ENCODE results near the gene BICD1.

BICD1 gene

DNA sequence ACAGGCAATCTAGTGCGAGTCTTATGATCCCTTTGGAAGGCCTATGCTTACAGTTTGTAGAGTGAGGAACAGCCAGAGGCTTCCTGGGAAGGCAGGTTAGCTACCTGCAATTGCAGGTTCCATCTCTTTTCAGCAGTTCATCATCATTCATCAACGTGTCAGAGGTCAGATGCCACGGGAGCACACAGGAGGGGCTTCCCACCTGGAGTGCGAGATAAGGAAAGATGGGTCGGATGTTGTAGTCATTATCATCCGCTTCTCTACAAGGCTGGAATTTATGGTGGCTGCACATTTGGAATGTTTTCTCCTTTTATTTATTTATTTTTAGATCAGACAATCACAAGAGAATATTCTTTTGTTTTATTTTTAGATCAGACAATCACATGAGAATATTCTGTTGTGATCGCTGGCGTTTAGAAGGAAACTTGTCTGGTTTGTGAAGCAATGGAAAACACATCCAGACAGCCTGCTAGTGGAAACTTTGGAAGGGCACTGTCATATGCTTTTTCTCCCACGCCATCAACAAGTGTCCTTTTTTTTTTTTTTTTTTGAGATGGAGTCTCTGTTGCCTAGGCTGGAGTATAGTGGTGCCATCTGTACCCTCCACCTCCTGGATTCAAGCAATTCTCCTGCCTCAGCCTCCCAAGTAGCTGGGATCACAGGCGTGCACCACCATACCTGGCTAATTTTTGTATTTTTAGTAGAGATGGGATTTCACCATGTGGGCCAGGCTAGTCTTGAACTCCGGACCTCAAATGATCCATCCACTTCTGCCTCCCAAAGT is 1.9 kb upstream of the BICD1 start:
- DNase-seq: no peak

DNA sequence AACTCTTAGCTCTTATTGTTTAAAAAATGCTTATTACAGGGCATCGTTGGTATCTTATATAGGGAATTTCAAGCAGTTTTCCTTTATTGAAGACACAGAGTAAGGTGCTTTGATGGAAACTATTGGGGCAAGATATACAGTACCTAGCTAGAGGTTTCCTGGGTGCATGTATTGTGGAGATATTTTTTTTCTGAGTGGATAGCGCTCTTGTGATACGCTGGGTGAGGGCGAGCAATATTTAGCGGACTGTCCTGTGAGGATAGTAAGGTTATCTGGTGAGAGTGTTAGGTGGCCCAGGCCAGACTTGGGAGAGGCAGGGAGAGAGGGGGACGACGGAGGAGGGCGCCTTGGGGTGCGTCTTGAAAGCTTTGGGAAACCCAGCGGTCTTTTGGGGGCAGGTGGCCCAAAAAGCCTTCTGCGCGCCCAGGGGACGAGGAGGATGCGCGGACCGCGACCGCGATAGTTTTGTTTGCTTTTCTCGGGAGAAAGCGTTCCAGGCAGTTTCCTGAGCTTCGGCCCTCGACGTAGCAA is 596 bp upstream of the BICD1 start:
- no peak for DNase-seq

DNA sequence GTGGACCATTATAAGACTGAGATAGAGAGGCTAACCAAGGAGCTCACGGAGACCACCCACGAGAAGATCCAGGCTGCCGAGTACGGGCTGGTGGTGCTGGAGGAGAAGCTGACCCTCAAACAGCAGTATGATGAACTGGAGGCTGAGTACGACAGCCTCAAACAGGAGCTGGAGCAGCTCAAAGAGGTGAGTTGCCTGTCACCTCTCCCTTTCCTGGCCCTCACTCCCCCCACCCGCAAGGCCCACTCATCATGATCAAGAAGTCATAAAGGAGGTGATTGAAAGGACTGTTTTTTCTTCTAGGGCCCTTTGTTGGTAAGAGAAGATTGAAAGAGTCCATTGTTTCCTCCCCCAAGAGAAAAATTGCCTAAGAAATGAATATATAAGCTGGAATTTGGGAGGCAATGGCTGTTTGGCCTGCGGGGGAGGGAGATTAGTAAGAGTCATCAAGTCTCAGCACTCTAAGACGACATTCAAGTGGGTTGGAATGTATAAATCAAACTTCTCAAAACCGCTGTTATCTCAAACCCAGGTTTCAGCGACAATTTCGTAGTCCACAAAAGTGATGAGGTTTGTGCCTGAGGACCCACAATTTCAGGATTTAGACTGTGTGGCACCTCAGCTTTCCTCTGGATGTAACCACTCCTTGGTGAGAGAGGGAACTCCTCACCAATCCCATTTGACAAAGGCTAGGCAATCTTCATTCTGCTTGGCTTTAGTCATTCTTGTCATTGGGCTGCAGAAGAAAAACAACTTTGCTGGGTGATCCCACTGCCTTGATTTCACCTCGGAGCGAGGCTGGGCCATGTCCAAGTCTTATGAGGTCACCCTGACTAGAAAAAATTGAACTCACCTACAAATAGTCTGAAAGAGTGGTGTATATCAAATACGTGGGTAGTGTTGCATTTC is 966 bp downstream of the BICD1 start:
- DNase-seq: no peak

DNA sequence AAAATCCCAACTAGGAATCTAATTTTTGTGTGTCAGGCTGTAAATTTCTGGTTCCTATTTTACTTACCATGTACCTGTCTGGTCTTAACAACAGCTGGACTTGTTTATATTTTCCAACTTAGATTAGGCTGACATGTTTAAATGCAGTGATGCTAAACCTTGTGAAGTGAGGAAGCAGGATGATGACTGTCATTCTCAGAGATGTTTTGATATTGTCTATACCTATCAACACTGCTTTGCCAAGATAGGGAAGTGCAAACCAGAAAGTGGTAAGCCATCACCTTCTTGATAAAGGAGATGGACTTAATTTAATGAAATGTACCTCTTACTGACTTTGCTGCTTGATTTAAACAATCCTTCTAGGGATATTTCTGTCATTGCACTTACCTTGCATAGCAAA is 2.1 kb downstream of the BICD1 start:
- no peak for DNase-seq

DNA sequence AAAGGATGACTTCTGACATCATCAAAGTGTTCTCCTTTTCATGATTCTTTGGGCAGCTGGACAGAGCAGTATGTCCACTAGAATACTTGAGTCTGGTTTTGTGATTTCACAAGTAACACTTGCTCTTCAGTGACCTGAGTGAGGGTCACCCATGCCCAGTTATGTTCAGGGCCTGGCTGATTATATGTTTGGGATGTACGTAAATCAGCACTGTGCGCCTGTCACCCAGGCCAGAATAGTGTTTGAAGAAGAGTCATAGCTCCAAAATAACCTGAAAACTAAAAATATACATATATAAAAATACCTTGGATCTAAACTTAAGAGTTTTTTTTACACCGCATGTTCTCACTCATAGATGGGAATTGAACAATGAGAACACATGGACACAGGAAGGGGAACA is 3.8 kb downstream of the BICD1 start:
- no peak for DNase-seq

DNA sequence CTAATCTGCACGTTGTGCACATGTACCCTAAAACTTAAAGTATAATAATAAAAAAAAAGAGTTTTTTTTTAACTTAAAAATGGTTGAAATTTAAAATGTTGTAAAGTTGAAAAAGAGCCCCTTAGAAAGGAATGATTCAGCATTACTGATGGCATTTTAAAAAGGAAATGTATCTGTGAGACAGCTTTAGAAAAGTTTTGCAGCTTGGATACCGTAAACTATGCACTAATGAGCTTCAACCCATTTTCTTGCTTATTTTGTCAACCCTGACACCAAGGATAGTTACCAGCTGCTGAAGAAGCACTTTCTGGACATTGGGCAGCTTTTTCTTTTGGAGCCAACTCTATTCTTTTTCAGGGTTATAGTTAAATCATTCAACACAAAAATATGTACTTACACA is 4.3 kb downstream of the BICD1 start:
- DNase-seq: no peak

DNA sequence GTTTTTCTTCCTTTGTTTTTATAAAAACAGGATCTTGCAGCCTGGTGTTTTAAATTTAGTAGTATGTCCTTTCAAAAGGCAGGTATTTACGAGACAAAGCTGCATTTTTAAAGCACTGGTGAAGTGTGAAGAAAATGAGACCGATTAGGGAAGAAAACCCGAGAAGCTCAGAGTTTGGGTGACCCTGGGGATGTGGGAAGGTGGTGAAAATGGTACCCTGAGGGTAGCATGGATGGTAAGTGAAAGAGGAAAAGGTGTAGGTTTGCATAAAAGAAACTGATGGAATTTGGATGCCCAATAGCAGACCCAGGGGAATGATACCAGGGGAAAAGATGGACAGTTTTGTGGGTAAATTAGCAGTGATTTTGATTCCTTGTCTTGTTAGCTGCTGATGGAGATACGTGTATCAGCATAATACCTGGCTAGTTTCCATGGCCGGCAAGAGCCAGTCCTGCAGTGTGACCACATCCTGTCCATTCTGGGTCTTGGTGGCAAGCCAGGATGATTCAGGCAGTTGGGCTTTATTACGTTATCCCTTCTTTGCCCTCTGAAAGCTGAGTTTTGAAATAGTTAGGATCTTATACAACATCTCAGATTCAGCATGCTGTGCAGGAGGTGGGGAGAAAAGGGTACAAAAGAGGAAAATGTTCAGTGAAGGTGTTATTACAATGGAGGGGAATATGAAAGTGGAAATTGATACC is 8.9 kb downstream of the BICD1 start:
- DNase-seq: no peak

DNA sequence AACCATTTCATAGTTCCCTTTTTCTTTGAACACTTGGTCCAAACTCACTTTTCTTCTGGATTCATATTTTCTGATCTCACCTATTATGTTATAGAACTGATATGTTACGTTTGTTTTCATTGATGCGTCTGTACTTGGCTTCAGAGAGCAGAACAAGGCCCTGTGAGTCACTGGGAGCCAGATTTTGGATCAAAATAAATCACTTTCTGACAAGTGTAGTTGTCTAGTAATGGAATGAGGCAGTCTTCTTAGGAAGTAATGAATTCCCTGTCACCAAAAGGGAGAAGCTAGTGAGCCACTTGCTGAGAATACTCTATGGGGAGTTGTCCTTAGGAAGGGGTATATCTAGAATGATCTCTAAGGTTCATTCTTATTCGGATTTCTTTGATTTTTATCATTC is 10.2 kb downstream of the BICD1 start:
- no peak for DNase-seq

DNA sequence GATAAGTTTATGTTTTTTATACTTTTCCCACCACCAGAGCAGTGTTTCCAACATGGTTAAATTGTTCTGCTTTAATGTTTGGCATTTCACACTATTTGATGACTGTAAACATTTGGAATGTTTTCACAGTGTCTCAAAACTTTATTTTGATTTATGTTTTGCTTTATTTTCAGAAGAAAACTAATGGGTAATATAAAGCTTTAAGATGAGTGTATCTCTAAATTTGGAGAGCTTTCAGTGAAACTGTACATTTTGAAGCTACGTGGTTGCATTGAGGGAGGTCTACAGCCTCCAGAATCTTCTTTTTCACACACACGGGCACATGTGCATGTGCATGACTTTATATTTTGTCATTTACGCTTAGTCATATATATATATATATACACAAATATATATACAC is 10.7 kb downstream of the BICD1 start:
- DNase-seq: no peak

DNA sequence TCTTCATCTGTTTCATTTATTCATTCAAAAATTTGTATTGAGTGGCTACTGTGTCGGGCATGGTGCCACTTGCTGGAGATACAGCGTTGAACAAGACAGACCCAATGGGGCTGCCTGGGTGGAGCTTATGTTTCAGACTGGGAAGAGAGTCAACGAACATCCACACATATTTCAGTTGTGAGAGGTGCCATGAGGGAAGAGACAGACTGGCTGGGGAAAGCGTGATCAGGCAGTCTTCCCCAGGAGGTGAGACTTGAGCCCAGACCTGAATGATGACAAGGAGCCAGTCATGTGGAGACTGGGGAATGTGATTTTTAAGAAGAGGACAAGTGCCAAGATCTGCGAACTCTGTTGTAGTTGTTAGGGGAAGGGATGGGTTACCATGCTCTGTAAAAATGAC is 12.2 kb downstream of the BICD1 start:
- no peak for DNase-seq

DNA sequence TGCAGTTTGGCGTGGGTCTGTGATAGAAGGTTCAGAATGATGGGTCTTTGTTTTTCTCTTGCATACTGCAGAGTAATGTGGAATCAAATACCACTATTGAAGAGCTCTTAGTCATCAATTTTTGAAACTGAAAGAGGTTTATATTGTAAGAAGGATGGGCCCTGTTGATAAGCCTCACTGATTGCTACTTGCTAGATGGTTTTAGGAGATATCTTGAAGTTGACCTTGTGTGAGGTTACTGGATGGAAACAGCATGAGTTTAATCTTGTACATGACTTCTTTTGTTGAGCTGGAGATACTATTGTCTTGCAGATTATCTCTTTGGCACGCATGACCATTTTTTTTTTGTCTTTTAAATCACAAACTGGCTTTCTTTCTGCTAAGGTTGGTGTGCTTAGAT is 13.8 kb downstream of the BICD1 start:
- no peak for DNase-seq

DNA sequence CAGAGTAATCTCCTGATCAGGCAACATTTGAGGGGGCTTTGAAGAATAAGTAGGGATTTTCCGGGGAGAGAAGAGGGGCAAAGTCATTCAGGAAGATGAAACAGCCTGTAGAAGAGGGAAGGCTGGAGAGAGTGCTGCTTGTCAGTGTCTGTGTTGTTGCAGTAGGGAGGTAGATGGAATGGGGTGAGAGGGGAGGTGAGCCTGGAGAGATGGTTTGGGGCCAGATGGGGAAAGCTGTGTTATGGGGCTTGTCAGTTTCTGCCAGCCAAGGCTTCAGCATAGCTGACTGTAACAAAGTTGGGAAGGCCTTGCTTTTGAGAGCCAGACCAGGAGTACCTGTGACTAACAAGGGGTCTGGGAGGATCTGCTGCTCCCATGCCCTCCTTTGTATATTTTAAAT is 18.0 kb downstream of the BICD1 start:
- DNase-seq: no peak

DNA sequence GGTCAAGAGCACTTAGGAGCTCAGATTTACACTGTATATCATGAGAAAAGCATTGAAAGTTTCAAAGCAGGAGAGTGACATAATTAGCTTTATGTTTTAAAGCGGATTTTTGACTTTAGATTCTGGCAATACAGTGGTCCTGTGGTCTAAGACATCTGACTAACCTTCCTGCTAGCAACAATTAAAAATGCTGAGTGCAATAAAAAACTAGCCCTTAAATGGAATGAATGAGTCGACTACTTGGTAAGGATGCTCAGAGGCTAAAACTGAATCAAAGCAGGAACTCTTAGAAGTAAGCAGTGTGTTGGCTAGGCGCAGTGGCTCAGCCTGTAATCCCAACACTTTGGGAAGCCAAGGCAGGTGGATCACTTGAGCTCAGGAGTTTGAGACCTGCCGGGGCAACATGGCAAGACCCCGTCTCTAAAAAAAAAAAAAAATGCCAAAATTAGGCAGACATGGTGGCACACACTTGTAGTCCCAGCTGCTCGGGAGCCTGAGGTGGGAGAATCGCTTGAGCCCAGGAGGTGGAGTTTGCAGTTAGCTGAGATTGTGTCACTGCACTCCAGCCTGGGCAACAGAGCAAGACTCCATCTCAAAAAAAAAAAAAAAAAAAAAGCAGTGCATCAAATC is 18.9 kb downstream of the BICD1 start:
- DNase-seq: no peak

DNA sequence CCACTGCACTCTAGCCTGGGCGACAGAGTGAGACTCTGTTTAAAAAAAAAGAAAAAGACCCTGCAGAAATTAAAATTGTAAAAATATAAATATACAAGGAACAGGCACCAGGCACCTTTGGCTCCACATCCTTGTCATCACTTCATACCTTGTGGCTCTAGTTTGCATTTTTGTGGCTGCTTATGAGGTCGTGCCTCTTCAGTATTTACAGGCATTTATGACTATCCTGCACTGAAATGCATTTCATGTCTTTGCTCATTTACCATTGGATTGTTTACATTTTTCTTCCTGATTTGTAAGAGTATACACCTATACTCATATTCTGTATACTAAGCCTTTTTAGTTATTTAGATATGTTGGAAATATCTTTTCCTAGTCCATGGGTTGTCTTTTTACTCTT is 20.1 kb downstream of the BICD1 start:
- DNase-seq: no peak

DNA sequence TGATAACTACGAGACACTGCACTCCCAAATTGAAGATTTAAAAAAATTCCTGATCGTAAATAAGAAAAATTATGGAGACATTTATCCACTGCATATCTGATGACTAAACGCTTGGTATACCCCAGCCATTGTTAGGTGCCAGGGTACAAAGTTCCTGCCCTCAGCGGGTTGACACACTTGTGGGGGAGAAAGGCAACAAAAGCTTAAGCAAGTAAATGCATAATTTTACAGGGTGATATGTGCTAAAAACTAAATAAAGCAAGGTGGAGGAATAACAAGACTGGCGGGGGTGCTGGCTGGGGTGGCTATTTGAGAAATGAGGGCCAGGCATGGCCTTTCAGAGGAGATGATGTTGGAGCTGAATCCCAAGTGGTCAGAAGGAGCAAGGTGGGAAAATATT is 25.0 kb downstream of the BICD1 start:
- no peak for DNase-seq

DNA sequence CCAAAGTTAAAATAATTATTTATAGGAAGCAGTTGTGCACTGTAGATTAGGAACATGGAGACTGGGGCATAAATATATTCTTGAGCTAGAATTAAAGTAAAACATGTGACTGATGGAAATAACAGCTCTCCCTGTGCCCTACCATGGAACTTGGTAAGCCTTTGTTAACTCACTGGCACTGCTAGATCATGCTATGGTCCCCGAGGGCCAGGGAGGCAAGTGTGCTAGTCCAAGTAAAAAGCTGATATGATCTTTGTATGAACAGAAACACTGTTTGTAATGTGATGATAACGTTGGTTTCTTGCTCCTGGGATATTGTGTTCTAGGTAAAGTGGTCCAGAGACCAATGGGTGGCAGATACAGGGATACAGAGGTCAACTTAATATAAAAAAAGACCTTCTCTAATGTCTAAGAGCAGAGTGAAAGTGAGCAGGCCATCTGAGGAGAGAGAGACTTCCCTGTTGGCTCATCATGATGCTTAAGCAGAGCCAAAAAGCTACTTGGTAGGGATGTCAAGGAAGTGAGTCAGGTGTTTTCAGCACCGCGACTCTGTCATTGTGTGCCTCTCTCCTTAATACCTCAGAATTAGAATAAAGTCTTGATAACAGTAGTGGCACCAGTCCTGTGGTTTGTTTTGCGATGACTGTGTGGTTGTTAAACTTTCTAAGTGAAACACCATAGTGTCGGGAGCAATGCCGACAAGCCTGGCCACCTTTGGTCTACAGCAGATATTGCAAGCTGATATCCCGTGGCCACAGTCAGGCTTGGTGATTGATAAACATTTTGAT is 27.6 kb downstream of the BICD1 start:
- DNase-seq: no peak

DNA sequence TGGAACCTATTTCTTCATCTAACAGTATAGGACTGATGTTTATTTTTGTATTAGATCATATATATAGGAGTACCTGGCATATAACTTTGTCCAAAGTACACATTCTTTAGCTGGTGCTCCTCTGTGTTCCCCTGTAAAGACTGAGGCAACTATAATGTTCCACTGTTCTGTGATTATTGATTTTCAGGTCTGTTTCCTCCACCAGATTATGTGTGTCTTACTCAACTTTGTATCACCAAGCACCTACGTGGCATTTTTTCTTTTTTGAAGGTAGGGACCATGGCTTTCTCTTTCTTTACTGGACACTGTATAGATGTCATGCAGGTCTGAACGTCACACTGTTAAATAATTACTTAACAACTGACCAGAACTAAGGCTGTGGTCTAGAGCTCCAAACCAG is 29.3 kb downstream of the BICD1 start:
- DNase-seq: no peak

DNA sequence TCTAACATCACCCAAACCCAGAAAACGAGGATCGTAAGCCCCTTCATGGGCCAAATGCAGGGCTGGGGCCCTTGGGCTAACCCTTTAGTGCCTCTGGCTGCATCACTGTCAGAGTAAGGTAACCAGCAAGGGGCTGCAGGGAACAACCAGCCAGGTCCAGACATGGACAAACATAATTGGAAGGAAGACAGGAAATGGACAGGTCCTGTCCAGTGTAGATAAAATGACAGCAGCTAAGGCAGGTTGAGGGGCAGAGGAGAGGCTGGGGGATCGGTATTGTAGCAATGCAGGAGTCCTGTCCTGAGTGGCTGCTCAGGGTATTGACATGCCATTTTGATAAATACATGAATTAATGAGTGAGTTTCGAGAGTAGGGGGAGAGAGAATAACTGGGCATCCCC is 29.8 kb downstream of the BICD1 start:
- no peak for DNase-seq

DNA sequence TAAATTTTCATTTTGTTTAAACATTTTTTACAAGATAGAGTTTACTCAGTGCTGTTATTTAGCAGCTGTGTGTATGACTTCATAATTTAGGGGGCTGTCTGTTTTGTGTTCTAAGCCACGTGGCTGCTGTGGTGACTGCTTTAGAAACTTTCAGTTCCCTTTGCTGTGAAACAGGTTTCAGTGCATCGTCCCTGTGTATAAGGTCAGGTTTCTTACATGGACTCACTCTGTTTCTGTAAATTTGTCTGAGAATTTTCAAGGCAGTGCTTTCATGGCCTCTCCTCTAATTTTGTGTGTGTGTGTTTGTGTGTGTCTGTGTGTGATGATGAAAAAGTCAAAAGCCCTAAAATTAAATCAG is 32.4 kb downstream of the BICD1 start:
- no peak for DNase-seq

DNA sequence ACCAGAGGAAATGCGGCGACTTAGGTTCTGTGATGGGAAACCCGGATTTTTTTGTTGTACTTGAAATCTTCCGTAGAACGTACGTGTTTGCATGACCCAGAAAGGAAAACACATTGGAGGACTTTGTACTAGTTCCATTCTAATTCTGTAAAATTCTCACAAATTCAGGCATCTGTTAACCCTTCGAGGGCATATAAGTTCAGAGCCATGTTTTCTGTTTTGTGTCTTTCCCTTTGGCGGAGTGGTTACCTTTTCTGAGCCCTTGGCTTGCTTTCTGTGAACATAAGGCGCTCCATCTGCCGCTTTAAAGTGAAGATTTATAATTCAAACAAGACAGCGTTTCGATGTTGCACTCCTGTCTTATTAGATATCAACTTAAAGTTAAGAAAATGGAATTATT is 34.2 kb downstream of the BICD1 start:
- DNase-seq: no peak

DNA sequence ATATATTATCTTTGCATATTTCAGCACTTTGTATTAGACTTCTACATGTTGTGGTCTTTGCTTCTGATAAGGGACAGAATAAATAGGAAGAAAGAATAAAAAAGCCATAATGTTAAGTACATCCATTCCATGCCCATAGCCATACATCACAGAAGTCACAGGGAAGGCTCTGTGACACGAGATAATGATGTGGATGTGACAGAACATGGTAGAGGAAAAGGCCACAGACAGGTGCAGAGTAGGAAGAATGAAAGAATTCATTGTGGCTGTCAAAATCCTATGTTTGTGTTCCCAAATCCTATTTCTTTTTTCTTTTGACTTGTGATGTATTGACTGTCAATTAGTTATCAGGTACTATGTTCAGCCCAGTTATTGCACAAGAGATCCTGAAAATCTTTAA is 38.4 kb downstream of the BICD1 start:
- no peak for DNase-seq
